Glutamatergic neuron (in vitro differentiated cells): ENCODE measurements around the gene FAM168B. TPM values are rescaled to one million over a fixed set of nuclear protein-coding genes. Genes with fewer than 3 reads are reported as not detected.

Experiments used
- DNase-seq: peaks from one replicate; pipeline ENCODE4 v3.0.0; 2022
- H3K27ac Mint-ChIP-seq: one replicate; pipeline ENCODE4 v1.8.0; 2020; ENCODE audit warnings: mild to moderate bottlenecking, mixed read lengths, inconsistent platforms; ENCODE audit not compliant: unreplicated experiment
- H3K27me3 Mint-ChIP-seq: one replicate; pipeline ENCODE4 v1.8.0; 2020; ENCODE audit warnings: mild to moderate bottlenecking, moderate library complexity, mixed read lengths, inconsistent platforms; ENCODE audit not compliant: unreplicated experiment
- H3K36me3 Mint-ChIP-seq: one replicate; pipeline ENCODE4 v1.8.0; 2020; ENCODE audit warnings: mild to moderate bottlenecking, mixed read lengths, inconsistent platforms; ENCODE audit not compliant: unreplicated experiment
- H3K4me1 Mint-ChIP-seq: one replicate; pipeline ENCODE4 v1.8.0; 2020; ENCODE audit warnings: mild to moderate bottlenecking, low read depth, mixed read lengths, inconsistent platforms; ENCODE audit not compliant: unreplicated experiment
- H3K4me3 Mint-ChIP-seq: one replicate; pipeline ENCODE4 v1.8.0; 2020; ENCODE audit warnings: mild to moderate bottlenecking, mixed read lengths, inconsistent platforms; ENCODE audit not compliant: unreplicated experiment
- H3K9me3 Mint-ChIP-seq: one replicate; pipeline ENCODE4 v1.8.0; 2020; ENCODE audit warnings: mild to moderate bottlenecking, moderate library complexity, mixed read lengths, inconsistent platforms; ENCODE audit not compliant: unreplicated experiment
- CTCF ChIP-seq: fragments of 200-600 bp; sonication (generic); IDR thresholded peaks from one replicate; pipeline ENCODE4 v1.5.0; 2021; ENCODE audit not compliant: partially characterized antibody, unreplicated experiment
- total RNA-seq: library from RNA; stranded (reverse); fragmentation: NEBNext Ultra II Directional; extraction: Animal tissue kit (Norgen Biotek cat#: 25700); gene quantifications from one replicate; pipeline ENCODE4 v1.2.1, GENCODE V29; 2021; ENCODE audit not compliant: unreplicated experiment

FAM168B gene
- total RNA-seq, 1 donor from 2014 or later, result 118 TPM

GRCh38 chr2:131026919-131027318 lies 66.3 kb downstream of the FAM168B start:
- Mint-ChIP-seq H3K4me3 (no peak overlapping the region), H3K4me1 (peaks cover 4% of the 10 kb centered on the region), H3K27ac (no peak overlapping the region), H3K9me3 (peaks cover 6% of the 10 kb centered on the region), H3K27me3 (no peaks in the 10 kb centered on the region), H3K36me3 (peaks cover 7% of the 10 kb centered on the region)
- no peak for TF ChIP-seq CTCF
- DNase-seq, result no peak

GRCh38 chr2:131023758-131024157 lies 69.5 kb downstream of the FAM168B start:
- no peak for TF ChIP-seq CTCF
- peaks cover 4% of the 10 kb centered on the region for H3K9me3 Mint-ChIP-seq
- no peaks in the 10 kb centered on the region for H3K27me3 Mint-ChIP-seq
- no peak overlapping the region for H3K4me3 Mint-ChIP-seq
- peaks cover 11% of the 10 kb centered on the region for H3K36me3 Mint-ChIP-seq
- DNase-seq, result no peak
- no peak overlapping the region for H3K27ac Mint-ChIP-seq
- no peaks in the 10 kb centered on the region for H3K4me1 Mint-ChIP-seq

GRCh38 chr2:131022731-131023130 lies 70.5 kb downstream of the FAM168B start:
- no peak overlapping the region for H3K27ac Mint-ChIP-seq
- H3K27me3 Mint-ChIP-seq, result no peaks in the 10 kb centered on the region
- H3K9me3 Mint-ChIP-seq, result peaks cover 4% of the 10 kb centered on the region
- DNase-seq, result no peak
- H3K36me3 Mint-ChIP-seq, result peaks cover 11% of the 10 kb centered on the region
- H3K4me1 Mint-ChIP-seq, result no peaks in the 10 kb centered on the region
- H3K4me3 Mint-ChIP-seq, result no peak overlapping the region
- TF ChIP-seq CTCF, result no peak

- TF ChIP-seq CTCF, result no peak
- H3K4me3 Mint-ChIP-seq, result no peak overlapping the region
- no peak for DNase-seq
- no peaks in the 10 kb centered on the region for H3K27me3 Mint-ChIP-seq
- no peak overlapping the region for H3K27ac Mint-ChIP-seq
- no peaks in the 10 kb centered on the region for H3K9me3 Mint-ChIP-seq
- peaks cover 3% of the 10 kb centered on the region for H3K4me1 Mint-ChIP-seq
- H3K36me3 Mint-ChIP-seq, result peaks cover 4% of the 10 kb centered on the region
These were observed 76.2 kb downstream of the FAM168B start for GRCh38 chr2:131016826-131017741.

GRCh38 chr2:131015764-131016163 lies 77.5 kb downstream of the FAM168B start:
- no peaks in the 10 kb centered on the region for H3K36me3 Mint-ChIP-seq
- no peak for DNase-seq

More at GRCh38 chr2:131015764-131016163, 77.5 kb downstream of the FAM168B start:
- Mint-ChIP-seq H3K27ac (no peak overlapping the region), H3K4me1 (peaks cover 12% of the 10 kb centered on the region), H3K9me3 (peaks cover 3% of the 10 kb centered on the region), H3K4me3 (no peak overlapping the region), H3K27me3 (peaks cover 5% of the 10 kb centered on the region)
- TF ChIP-seq CTCF, result no peak
